ENCODE data around the gene OXNAD1. TPM values are rescaled to one million over a fixed set of nuclear protein-coding genes. Genes with fewer than 3 reads are reported as not detected.
A peak's percentile ranks its signal among the peaks of the same experiment; 100 is the strongest.
"Not testable (repeated sequence)": the region's sequence is repeated elsewhere in the genome, so short reads cannot be mapped to it uniquely, and the experiment has no call there.

The OXNAD1 gene
- total RNA-seq, 1 donor, result 9.5 TPM

DNA sequence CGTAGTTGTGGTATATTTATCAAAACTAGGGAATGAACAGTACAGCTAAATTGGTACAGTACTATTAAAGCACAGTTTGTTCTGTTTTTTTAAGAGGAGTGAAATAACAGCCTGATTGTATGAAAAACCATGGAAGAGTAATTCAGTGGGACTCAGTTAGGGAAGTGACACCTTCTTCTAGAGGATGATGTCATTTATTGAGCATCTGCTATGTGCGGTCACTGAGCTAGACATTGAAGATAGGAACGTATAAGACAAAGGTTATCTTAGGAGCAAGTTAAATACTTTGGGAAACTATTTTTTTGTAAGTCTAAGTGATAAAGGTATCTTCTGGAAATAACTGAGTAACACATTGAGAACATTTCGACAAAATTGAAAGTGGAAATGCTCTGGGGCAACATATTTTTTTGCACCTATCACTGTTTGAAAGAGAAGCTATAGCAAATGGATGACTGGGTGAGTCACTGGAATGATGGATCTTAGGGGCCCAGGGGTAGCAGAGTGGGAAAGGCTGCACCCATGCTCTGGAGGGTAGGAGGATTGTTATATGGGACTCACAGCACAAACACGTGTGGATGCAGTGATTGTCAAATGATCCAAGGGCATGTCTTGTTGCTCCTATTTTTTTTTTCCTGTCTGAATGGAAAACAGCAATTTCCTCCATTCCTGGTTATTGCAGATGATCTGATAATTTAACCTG, 43.0 kb downstream of the OXNAD1 start:
- TF ChIP-seq, protein P1, sequence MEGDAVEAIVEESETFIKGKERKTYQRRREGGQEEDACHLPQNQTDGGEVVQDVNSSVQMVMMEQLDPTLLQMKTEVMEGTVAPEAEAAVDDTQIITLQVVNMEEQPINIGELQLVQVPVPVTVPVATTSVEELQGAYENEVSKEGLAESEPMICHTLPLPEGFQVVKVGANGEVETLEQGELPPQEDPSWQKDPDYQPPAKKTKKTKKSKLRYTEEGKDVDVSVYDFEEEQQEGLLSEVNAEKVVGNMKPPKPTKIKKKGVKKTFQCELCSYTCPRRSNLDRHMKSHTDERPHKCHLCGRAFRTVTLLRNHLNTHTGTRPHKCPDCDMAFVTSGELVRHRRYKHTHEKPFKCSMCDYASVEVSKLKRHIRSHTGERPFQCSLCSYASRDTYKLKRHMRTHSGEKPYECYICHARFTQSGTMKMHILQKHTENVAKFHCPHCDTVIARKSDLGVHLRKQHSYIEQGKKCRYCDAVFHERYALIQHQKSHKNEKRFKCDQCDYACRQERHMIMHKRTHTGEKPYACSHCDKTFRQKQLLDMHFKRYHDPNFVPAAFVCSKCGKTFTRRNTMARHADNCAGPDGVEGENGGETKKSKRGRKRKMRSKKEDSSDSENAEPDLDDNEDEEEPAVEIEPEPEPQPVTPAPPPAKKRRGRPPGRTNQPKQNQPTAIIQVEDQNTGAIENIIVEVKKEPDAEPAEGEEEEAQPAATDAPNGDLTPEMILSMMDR (IDR thresholded peaks at IDR 0.05; ENCODE audit: insufficient read depth, low read depth, low read length), result no peak
- DNase-seq (ENCODE audit: low read depth), result peak; percentile 44
- no peak overlapping the region for H3K4me3 ChIP-seq (ENCODE audit: low read depth, low read length)

DNA sequence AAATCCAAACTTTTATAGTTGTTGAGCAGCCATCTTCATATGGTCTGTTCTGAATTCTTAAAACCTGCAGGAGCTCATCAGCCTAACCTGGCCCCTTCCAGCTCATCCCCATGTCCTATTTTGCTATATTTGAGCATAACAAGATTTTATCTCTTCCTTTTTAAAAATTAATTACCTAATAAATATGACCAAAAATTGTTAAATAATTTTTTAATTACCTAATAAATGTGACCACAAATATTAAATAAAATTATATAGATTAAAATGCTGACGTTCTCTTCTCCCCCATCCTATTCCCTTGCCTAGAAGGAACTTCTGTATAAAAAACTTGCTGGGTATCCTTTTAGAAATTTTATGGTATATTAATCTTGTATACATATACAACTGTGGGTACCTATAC, 43.7 kb downstream of the OXNAD1 start:
- TF ChIP-seq, protein P1 (IDR thresholded peaks at IDR 0.05; ENCODE audit: insufficient read depth, low read depth, low read length), result no peak
- DNase-seq (ENCODE audit: low read depth), result no peak

DNA sequence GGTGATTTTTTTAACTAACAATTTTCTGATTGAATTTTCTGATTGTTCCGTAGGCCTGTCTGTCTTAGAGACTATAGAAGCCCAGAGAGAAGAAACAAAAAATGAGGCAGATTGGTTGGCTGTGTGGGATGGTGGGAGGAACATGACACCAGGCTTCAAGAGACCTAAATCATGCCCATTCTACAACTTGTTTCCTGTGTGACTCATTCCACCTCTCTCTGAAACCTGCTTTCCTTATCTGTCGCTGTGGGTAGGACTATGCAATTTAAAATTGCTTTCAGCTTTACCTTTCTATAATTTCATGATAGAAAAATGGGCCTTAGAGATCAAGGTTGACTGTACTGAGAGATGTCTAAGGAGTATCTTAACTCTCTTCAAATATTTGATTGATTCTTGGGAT, 44.5 kb downstream of the OXNAD1 start:
- H3K4me3 ChIP-seq (ENCODE audit: low read depth, low read length), result no peak overlapping the region
- DNase-seq (ENCODE audit: low read depth), result peak; percentile 72
- TF ChIP-seq, protein P1 (IDR thresholded peaks at IDR 0.05; ENCODE audit: insufficient read depth, low read depth, low read length), result no peak

More for the DNA sequence above, 43.7 kb downstream of the OXNAD1 start:
- no peak overlapping the region for H3K4me3 ChIP-seq (ENCODE audit: low read depth, low read length)

DNA sequence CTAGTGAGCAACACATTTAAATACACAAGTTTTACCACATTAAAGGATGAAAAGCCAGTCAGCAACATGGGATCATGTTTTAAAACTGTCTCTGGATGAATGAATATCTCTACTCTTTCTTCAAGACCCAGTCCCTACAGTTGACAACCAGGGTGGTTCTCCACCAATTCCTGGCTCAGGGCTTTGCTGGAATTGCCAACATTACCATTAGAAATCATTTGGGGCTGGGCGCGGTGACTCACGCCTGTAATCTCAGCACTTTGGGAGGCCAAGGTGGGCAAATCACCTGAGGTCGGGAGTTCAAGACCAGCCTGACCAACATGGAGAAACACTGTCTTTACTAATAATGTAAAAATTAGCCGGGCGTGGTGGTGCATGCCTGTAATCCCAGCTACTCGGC, 45.5 kb downstream of the OXNAD1 start:
- not testable (repeated sequence) for H3K4me3 ChIP-seq (ENCODE audit: low read depth, low read length); DNase-seq (ENCODE audit: low read depth)

DNA sequence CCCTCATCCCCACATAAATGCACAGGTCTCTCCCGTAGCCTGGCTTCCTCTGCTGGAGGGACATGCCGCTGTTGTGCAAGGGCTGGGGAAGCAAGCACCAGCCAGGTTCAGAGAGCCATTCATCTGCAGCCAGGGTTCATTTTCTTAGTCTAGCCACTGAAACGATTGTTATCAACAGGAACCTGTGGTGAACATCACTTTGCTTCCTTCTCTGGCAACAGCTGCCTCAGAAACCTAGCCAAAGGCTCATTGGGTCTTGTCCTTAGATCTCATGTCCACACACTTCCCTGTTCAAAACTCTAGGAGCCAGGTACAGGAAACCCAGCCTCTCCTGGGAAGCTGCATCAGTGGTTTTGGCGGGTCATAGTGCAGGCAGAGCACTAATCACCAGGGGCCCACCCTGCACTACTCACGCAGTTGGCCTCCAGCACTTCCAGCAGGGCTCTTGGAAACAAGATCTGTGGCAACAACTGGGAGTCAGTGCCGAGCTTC, 47.0 kb downstream of the OXNAD1 start:
- H3K4me3 ChIP-seq (ENCODE audit: low read depth, low read length), result no peak overlapping the region
- DNase-seq (ENCODE audit: low read depth), result peak; percentile 48
- TF ChIP-seq, protein P1 (IDR thresholded peaks at IDR 0.05; ENCODE audit: insufficient read depth, low read depth, low read length), result no peak

DNA sequence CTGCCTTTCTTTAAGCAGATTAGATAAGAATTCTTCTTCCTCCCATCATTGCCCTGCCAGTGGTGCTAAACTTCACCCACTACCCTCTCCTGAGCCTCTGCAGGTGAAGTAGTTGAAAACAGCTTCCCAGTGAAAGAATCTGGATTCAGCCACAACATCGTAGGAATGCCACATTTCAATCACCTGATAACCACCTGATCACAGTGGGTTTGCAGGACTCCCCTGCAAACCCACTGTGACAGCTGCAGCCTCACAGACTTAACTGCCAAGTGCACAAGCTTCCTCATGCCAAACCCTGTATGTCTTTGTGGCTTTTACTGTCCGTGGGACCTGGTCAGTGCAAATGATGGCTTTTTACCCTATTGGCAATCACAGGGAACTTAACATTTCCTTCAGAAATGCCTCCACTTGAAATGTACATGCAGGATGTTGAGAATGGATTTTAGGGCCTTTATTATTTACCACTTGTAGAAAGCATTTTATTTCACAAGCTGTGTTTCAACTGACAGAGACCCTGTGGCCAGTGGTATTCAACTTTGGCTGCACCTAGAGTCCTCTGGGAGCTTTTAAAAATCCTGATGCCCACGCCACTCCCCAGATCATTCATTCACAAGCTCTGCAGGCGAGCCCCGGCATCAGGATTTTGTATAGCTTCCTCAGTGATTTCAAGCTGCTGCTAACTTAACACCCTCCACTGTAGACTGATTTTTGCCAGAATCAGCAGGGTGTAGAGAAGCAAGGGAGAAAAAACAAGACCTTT, 49.1 kb downstream of the OXNAD1 start:
- DNase-seq (ENCODE audit: low read depth), result no peak
- TF ChIP-seq, protein P1 (IDR thresholded peaks at IDR 0.05; ENCODE audit: insufficient read depth, low read depth, low read length), result no peak
- no peak overlapping the region for H3K4me3 ChIP-seq (ENCODE audit: low read depth, low read length)

DNA sequence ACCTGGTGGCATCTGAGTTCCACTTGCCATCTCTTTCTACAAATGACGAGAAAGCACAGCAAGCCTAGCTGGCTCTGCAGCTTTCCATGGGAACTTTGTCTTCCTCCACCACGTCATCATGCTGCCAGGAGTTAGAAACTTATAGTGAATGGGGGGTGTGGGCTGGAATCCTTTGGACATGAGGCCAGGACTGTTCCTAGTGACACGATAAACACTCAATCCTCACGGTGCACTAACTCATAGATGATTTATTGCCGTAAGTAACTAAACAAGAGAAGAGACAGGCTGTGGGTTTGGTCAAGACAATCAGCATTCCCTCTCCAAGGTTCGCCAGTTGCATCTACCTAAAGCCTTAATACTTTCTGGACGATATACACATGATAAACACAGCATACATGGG, 50.6 kb downstream of the OXNAD1 start:
- DNase-seq (ENCODE audit: low read depth), result no peak
- TF ChIP-seq, protein P1 (IDR thresholded peaks at IDR 0.05; ENCODE audit: insufficient read depth, low read depth, low read length), result no peak
- no peak overlapping the region for H3K4me3 ChIP-seq (ENCODE audit: low read depth, low read length)
